Heart left ventricle (tissue), 13 donors: ENCODE results near the gene SNX24.

Experiments
- POLR2A ChIP-seq, 2 donors: fragments of 450-650 bp; IDR thresholded peaks; one replicate each; pipeline ENCODE4 v1.6.1; 2017; ENCODE audit warnings: antibody characterized with exemption in 2 of 2, mild to moderate bottlenecking in 2 of 2, moderate library complexity in 2 of 2
- TF ChIP-seq, protein P1 (sequence below), 12 donors: fragments of 200-600 bp; sonication (generic) in 4 of 12; IDR thresholded peaks; one replicate each; pipeline versions ENCODE4 v1.5.0 to v1.8.0; 2018 to 2022; ENCODE audit warnings: antibody characterized with exemption in 12 of 12, mild to moderate bottlenecking in 5 of 12
- donor health status: ischemic (EF 13 %, LVEDD 7.1; RV severe dilation, severe dysfunction).
- donor health status: DM: no; HTN: yes; CAD: no.
- donor health status: DM: no; HTN: no; CAD: no.
- donor health status: ischemic (EF 25% LVEDD 6.9; RV normal size, moderate dysfunction).
- donor health status: ischemic (EF 25% LVEDD 5.7; RV mildly dilated, moderate dysfunction).
- donor health status: ischemic (EF 35%, LVEDD 5.7; RV mildly dilated, moderate dysfunction).
- donor health status: nonischemic (EF 11% LVEDD 7.7; RV severe dilation, severe dysfunction).
- donor health status: DM: yes; HTN: yes; CAD: no.
- donor health status: PGD.
- donor health status: ischemic (EF 29% LVEDD 5.4; RV normal size, mild dysfunction).
- donor health status: nonischemic (EF 23%, LVEDD 6.1; RV moderate dilation, normal function).

DNA sequence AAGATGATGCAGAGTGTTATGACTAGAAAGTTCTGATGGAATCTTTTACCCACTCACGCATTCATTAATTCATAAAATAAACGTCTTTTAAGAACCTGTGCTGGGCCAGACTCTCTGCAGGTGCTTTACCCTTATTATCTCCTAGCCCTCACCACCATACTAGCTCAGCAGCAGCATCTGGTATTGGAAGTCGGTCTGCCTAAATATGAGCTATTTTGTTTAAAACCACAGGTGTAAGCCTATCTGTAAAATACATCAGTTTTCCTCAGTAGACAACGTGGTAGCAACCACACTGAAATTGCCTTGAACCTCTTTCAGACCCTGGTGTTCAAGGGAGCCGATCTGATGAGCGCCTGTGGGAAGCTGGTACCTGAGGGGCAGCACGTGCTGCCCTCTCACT, 121.7 kb downstream of the SNX24 start:
- TF ChIP-seq, protein P1, sequence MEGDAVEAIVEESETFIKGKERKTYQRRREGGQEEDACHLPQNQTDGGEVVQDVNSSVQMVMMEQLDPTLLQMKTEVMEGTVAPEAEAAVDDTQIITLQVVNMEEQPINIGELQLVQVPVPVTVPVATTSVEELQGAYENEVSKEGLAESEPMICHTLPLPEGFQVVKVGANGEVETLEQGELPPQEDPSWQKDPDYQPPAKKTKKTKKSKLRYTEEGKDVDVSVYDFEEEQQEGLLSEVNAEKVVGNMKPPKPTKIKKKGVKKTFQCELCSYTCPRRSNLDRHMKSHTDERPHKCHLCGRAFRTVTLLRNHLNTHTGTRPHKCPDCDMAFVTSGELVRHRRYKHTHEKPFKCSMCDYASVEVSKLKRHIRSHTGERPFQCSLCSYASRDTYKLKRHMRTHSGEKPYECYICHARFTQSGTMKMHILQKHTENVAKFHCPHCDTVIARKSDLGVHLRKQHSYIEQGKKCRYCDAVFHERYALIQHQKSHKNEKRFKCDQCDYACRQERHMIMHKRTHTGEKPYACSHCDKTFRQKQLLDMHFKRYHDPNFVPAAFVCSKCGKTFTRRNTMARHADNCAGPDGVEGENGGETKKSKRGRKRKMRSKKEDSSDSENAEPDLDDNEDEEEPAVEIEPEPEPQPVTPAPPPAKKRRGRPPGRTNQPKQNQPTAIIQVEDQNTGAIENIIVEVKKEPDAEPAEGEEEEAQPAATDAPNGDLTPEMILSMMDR (IDR thresholded peaks at IDR 0.05): no peak
- no peak for TF ChIP-seq POLR2A (IDR thresholded peaks at IDR 0.05)
